CD4-positive, alpha-beta T cell treated with Interleukin-2 at 100 ng/mL for 4 hours (primary cell): ENCODE results near the gene ARL4D.
"Not testable (repeated sequence)": the region's sequence is repeated elsewhere in the genome, so short reads cannot be mapped to it uniquely, and the experiment has no call there.

Experiments used
- DNase-seq: peaks from one replicate; pipeline ENCODE4 v3.0.0-alpha.2; 2020; ENCODE audit warnings: low spot score

The ARL4D gene

GRCh38 chr17:43369986-43370385 is 28.8 kb upstream of the ARL4D start:
- DNase-seq = no peak

- DNase-seq = no peak
These were observed 27.5 kb upstream of the ARL4D start for GRCh38 chr17:43371227-43371821.

GRCh38 chr17:43372273-43372911 is 26.4 kb upstream of the ARL4D start:
- no peak for DNase-seq

GRCh38 chr17:43373356-43373755 is 25.4 kb upstream of the ARL4D start:
- no peak for DNase-seq

GRCh38 chr17:43375915-43376314 is 22.9 kb upstream of the ARL4D start:
- not testable (repeated sequence) for DNase-seq

GRCh38 chr17:43377056-43377810 is 21.6 kb upstream of the ARL4D start:
- no peak for DNase-seq

GRCh38 chr17:43378766-43379165 is 20.0 kb upstream of the ARL4D start:
- no peak for DNase-seq

- DNase-seq = no peak
These were observed 18.5 kb upstream of the ARL4D start for GRCh38 chr17:43380307-43380706.

GRCh38 chr17:43381204-43381603 is 17.6 kb upstream of the ARL4D start:
- DNase-seq = no peak

- no peak for DNase-seq
These were observed 17.2 kb upstream of the ARL4D start for GRCh38 chr17:43381621-43382020.

GRCh38 chr17:43382776-43383175 is 16.0 kb upstream of the ARL4D start:
- DNase-seq = no peak

- DNase-seq = no peak
These were observed 15.4 kb upstream of the ARL4D start for GRCh38 chr17:43383372-43383771.

GRCh38 chr17:43383826-43384475 is 14.8 kb upstream of the ARL4D start:
- no peak for DNase-seq

GRCh38 chr17:43384476-43384862 is 14.3 kb upstream of the ARL4D start:
- no peak for DNase-seq

GRCh38 chr17:43385046-43385831 is 13.6 kb upstream of the ARL4D start:
- DNase-seq = no peak

- peak; percentile 91 for DNase-seq
These were observed 10.3 kb upstream of the ARL4D start for GRCh38 chr17:43388359-43389045.

GRCh38 chr17:43389046-43389947 is 9.5 kb upstream of the ARL4D start:
- DNase-seq = peak; percentile 84

GRCh38 chr17:43392397-43392796 is 6.4 kb upstream of the ARL4D start:
- no peak for DNase-seq

GRCh38 chr17:43393944-43394482 is 4.8 kb upstream of the ARL4D start:
- DNase-seq = peak; percentile 95

- not testable (repeated sequence) for DNase-seq
These were observed 4.1 kb upstream of the ARL4D start for GRCh38 chr17:43394696-43395095.
